Right renal pelvis (tissue), 4 donors: ENCODE results near the gene C2orf68. TPM values are rescaled to one million over a fixed set of nuclear protein-coding genes. Genes with fewer than 3 reads are reported as not detected.
"Not testable (repeated sequence)": the region's sequence is repeated elsewhere in the genome, so short reads cannot be mapped to it uniquely, and the experiment has no call there.

ENCODE experiments used
- DNase-seq, 4 donors: peaks; one replicate each; pipeline ENCODE4 v3.0.0-alpha.2; 2013; ENCODE audit warnings: low read depth in 4 of 4, low spot score in 3 of 4, missing footprints in 1 of 4
- polyA plus RNA-seq, 4 donors: library from polyadenylated mRNA; unstranded; fragments of 120-200 nt; gene quantifications; one replicate each; pipeline ENCODE4 v1.2.1, GENCODE V29; 2013; ENCODE audit not compliant: insufficient read length in 4 of 4

C2orf68 gene
- polyA plus RNA-seq, 4 donors: 55.0 to 67.0 (median 59.8) TPM

DNA sequence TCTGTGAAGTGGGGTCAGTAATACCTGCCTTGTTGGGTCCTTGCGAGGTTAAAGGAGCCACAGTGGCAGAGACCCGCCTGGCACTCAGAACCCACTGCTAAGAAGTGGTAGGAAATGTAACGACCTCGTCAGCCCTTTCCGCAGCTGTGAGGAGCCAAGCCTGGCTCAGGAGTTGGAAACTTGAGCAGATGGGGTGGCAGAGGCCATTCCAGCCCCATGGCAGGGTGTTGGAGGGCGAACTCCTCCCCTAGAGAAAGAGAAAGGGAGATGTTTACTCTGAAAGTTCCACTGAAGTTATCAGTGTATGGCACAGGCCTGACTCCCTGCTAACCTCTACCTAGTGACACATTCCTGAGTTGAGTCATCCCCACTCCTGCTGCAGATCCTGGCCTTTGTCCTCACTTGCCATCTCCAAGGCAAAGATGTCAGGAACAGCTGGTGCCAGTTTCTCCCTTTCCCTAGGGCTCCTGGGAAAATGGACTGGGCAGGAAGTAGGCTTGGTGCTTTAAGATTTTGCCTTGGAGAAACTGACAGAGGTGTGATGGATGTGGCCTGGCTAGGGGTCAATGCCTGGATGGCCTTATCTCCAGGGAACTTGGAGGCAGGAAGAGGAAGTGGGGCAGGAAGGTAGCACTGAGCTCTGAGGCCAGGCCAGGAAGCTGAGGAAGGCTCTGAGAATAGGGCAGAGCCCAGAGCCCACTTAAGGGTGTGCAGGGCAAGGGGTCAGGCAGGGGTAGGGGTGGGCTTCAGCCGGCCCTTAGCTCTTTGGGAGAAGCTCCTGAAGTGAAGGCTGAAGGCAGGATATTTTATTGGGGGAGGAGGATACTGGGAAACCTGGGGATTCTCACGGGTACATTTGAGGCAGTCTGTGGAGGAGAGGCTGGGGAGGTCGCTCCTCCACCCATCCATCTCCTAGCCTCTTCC is 26.7 kb downstream of the C2orf68 start:
- DNase-seq: no peak

DNA sequence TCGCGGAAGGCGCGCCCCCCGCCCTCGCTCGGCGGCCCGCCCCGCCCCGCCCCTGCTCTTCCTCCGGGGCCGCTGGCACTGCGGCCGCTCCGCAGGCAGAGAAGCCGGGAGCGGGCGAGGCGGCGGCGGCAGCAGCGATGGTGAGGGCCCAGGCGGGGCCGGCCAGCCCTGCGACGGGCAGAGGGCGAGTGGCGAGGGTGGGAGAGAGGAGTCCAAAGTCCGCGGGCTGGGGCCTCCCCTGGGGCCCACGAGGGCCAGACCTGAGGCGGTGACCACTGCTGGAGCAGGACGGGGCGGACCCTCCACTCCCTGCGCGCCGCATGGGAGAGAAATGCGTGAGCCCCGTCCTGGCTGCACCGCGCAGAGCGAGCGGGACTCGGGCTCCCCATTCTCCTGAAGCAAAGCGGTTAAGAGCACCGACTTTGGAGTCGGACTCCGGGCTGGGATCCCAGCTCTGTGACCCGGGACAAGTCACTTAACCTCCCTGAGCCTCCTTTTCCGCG is 27.5 kb downstream of the C2orf68 start, which contains the start of gene VAMP5:
Gene VAMP5 (plus strand): TSS at position 78 of the 503 bp plus-strand sequence. CDS start 60 bp downstream, at position 138.
- DNase-seq: no peak

- DNase-seq: no peak
Measured at GRCh38 chr2:85583667-85584353, 28.1 kb downstream of the C2orf68 start.

DNA sequence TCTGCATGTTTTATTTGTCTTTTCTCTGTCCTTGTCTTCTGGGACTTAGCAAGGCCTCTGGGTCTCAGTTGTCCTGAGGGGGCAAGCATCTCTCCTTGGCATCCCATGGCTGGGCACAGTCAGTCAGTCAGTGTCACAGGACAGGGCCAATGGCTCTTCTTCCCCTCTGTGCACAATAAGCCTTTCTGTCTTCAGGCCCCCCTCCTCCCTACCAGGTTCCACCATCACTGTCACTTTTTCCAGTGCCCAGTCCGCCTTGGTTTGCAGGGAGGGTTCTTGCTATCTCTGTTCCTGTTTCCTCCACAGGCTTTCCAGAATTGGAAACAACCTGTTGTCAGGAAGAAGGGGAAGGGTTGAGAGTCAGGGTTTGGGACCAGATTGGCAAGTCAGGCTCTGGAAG is 29.4 kb downstream of the C2orf68 start:
- no peak for DNase-seq

- no peak for DNase-seq
Measured at GRCh38 chr2:85580206-85580605, 31.7 kb downstream of the C2orf68 start.

DNA sequence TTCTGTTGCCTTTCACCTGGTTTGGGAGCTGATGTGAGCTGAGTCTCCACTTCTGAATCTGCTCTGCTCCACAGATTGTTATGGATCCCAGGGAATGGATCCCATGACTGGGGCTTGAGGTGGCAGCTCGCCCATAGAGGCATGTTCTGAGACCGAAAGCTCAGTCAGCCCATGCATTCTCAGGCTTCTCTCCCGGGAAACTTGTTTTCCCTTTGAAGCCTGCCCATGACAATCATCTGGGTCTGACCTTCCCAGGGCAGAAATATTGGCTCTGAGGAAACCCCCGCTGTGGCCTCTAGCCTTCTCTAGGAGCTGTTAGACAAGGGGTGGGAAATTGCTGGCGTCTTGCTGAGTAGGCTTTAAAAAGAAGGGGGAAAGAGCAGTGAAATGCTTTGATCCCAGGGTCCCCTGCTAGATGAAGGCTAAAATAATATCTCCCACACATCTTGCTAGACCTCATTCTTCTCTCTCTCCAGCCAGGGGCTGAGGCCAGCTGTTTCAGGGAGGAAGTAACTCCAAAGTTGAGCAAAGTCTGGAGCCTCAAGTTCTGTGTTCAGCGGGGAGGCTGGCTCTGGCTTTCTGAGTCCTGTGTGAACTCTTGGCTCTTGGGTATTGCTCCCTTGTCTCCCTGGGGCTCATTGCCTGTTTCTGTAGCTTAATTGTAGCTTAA is 32.5 kb downstream of the C2orf68 start:
- DNase-seq: no peak

- DNase-seq: no peak
Measured at GRCh38 chr2:85578243-85579180, 33.4 kb downstream of the C2orf68 start.

DNA sequence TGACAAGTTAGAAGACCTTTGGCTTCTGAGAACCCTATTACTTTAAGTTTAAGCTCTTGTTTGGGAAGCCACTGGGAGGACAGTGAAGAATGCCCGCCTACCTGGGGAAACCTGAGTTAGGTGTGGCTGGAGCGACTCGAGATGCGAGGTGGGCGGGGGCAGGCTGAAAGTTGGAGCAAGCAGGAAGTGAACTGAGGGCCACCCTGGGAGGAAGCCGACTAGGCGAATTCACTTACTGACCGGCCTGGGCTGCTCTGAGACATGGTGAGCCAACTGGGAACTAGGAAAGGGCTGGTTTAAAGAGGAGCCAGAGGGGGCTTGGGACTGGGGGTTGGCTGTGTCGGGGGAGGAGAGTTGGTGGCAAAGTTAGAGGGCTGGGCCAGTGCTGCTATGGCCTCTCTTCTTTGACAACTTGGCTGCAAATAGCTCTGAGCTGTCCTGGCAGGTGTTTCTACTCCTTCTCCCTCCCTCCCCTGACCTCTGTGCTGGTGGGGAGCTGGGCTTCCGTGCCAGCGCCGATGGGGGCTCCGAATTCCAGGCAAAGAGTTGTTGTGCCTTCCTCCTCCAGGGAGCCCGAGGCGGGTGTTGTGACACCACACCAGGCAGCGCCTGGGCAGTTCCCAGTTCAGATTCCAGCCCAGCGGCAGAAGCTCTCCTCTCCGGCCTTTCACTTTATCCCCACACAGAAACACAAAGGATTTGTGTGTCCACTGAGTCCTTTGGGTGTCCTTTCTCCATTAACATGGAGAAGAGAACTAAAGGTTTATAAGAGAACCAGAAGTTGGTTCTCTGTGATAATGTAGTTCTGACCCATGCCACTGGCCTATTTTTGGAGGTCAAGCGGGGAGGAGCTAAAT is 34.3 kb downstream of the C2orf68 start, which contains the start of gene VAMP8:
Gene VAMP8 (plus strand): TSS at position 201 of the 857 bp plus-strand sequence. CDS start 61 bp downstream, at position 262.
- no peak for DNase-seq

DNA sequence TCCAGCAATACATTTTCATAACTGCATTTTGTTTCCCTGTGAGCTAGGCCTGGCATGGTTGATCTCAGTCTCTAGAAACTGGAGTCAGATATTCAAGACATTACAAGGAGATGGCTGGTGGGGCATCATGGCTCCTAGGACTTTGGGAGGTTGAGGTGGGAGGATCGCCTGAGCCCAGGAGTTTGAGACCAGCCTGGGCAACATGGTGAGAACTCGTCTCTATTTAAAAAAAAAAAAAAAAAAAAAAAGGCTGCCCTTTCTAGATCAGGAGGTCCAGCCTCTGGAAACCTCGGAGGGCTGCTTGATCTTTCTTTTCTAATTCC is 34.8 kb downstream of the C2orf68 start:
- DNase-seq: no peak

- no peak for DNase-seq
Measured at GRCh38 chr2:85575739-85576138, 36.1 kb downstream of the C2orf68 start.

- DNase-seq: no peak
Measured at GRCh38 chr2:85566265-85566664, 45.6 kb downstream of the C2orf68 start.

DNA sequence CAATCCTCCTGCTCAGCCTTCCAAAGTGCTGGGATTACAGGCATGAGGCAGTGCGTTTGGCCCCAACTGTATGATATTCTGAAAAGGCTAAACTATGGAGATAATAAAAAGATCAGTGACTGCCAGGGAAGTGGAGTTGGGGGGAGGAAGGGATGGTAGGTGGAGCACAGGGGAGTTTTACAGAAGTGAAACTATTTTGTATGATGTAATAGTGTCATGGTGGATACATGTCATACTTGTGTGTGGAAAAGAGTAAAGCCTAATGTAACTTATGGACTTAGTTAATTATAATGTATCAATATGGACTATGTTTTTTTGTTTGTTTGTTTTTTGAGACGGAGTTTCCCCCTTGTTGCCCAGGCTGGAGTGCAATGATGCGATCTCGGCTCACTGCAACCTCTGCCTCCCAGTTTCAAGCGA is 47.7 kb downstream of the C2orf68 start:
- no peak for DNase-seq

- peak; percentile 88 to 93 (median 91) for DNase-seq
Measured at GRCh38 chr2:85561280-85562212, 50.3 kb downstream of the C2orf68 start, which contains the start of gene GGCX. Gene GGCX, minus strand, starts transcription at chr2:85561493. Its CDS starts 65 bp downstream, at chr2:85561428.

- no peak for DNase-seq
Measured at GRCh38 chr2:85560812-85561279, 51.0 kb downstream of the C2orf68 start.

DNA sequence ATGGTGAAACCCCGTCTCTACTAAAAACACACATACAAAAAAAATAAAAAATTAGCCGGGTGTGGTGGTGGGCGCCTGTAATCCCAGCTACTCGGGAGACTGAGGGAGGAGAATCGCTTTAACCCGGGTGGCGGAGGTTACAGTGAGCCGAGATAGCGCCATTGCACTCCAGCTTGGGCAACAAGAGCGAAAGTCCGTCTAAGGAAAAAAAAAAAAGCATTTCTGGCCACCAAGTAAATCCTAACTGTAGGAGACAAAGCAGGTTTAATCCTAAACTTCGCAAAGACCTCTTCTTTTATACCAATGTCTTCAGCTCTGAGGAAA is 51.5 kb downstream of the C2orf68 start:
- DNase-seq: not testable (repeated sequence)

DNA sequence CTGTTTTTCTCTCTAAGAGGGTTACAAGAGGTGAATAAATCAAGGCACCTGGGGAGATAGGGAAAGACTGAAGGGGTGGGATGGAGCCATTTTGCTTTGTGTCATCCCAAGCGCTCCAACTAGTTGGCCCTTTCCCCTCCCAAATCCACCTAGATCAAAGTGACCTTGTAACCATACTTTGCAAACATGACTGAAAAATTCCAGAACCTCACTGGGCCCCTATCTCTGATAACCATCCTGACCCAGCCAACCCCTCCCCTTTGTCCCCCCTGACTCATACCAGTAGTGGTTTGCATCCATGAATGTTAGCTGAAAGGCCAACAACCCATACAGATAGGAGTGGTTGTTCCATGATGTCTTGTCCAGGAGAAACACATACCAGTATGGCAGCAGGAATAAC is 53.7 kb downstream of the C2orf68 start:
- no peak for DNase-seq

- DNase-seq: no peak
Measured at GRCh38 chr2:85557130-85557529, 54.7 kb downstream of the C2orf68 start.
